HEK293 (cell line): ENCODE data around the gene ACBD3.

Experiments
- BCL11A ChIP-seq: fragments of 450-650 bp; formaldehyde crosslinking; IDR thresholded peaks from 2 replicates; pipeline ENCODE4 v1.5.1; 2016; ENCODE audit warnings: low read depth, missing biosample characterization, missing genetic modification characterization
- BCL11B ChIP-seq: fragments of 450-650 bp; formaldehyde crosslinking; IDR thresholded peaks from 2 replicates; pipeline ENCODE4 v1.5.1; 2016; ENCODE audit warnings: low read depth, missing biosample characterization, missing genetic modification characterization
- GLIS1 ChIP-seq: fragments of 450-650 bp; formaldehyde crosslinking; IDR thresholded peaks from 2 replicates; pipeline ENCODE4 v1.5.1; 2016; ENCODE audit warnings: missing biosample characterization, missing genetic modification characterization
- GLIS2 ChIP-seq: fragments of 450-650 bp; formaldehyde crosslinking; IDR thresholded peaks from 2 replicates; pipeline ENCODE4 v1.5.1; 2016; ENCODE audit warnings: missing biosample characterization, missing genetic modification characterization
- KLF17 ChIP-seq: fragments of 450-650 bp; formaldehyde crosslinking; IDR thresholded peaks from 2 replicates; pipeline ENCODE4 v1.5.1; 2016; ENCODE audit warnings: missing biosample characterization, missing genetic modification characterization
- KLF8 ChIP-seq: fragments of 450-650 bp; formaldehyde crosslinking; IDR thresholded peaks from 2 replicates; pipeline ENCODE4 v1.5.1; 2016; ENCODE audit warnings: missing biosample characterization, missing genetic modification characterization
- KLF9 ChIP-seq: fragments of 450-650 bp; formaldehyde crosslinking; IDR thresholded peaks from 2 replicates; pipeline ENCODE4 v1.5.1; 2016; ENCODE audit warnings: missing biosample characterization, missing genetic modification characterization, low read depth
- MYNN ChIP-seq: fragments of 450-650 bp; formaldehyde crosslinking; IDR thresholded peaks from 2 replicates; pipeline ENCODE4 v1.5.1; 2016; ENCODE audit warnings: missing biosample characterization, missing genetic modification characterization, borderline replicate concordance
- OVOL3 ChIP-seq: fragments of 450-650 bp; formaldehyde crosslinking; IDR thresholded peaks from 2 replicates; pipeline ENCODE4 v1.5.1; 2016; ENCODE audit warnings: missing biosample characterization, missing genetic modification characterization
- PRDM6 ChIP-seq: fragments of 450-650 bp; formaldehyde crosslinking; IDR thresholded peaks from 2 replicates; pipeline ENCODE4 v1.5.1; 2017; ENCODE audit warnings: missing biosample characterization, missing genetic modification characterization
- ZFP37 ChIP-seq: fragments of 450-650 bp; formaldehyde crosslinking; IDR thresholded peaks from 2 replicates; pipeline ENCODE4 v1.5.1; 2016; ENCODE audit warnings: missing biosample characterization, missing genetic modification characterization
- ZIC2 ChIP-seq: fragments of 450-650 bp; formaldehyde crosslinking; IDR thresholded peaks from 2 replicates; pipeline ENCODE4 v1.5.1; 2016; ENCODE audit warnings: missing biosample characterization, missing genetic modification characterization
- ZNF2 ChIP-seq: fragments of 450-650 bp; formaldehyde crosslinking; IDR thresholded peaks from 2 replicates; pipeline ENCODE4 v1.5.1; 2016; ENCODE audit warnings: missing biosample characterization, missing genetic modification characterization
- ZNF37A ChIP-seq: fragments of 450-650 bp; IDR thresholded peaks from 2 replicates; pipeline ENCODE4 v1.5.1; 2018; ENCODE audit warnings: missing biosample characterization, missing genetic modification characterization
- ZNF530 ChIP-seq: fragments of 450-650 bp; formaldehyde crosslinking; IDR thresholded peaks from 2 replicates; pipeline ENCODE4 v1.5.1; 2016; ENCODE audit warnings: low read depth, missing biosample characterization, missing genetic modification characterization
- ZNF558 ChIP-seq: fragments of 450-650 bp; formaldehyde crosslinking; IDR thresholded peaks from 2 replicates; pipeline ENCODE4 v1.5.1; 2016; ENCODE audit warnings: missing biosample characterization, missing genetic modification characterization
- ZNF571 ChIP-seq: fragments of 450-650 bp; formaldehyde crosslinking; IDR thresholded peaks from 2 replicates; pipeline ENCODE4 v1.5.0; 2017; ENCODE audit warnings: missing biosample characterization, missing genetic modification characterization
- ZNF610 ChIP-seq: fragments of 450-650 bp; formaldehyde crosslinking; IDR thresholded peaks from 2 replicates; pipeline ENCODE4 v1.5.1; 2016; ENCODE audit warnings: missing biosample characterization, missing genetic modification characterization, borderline replicate concordance
- ZNF626 ChIP-seq: fragments of 450-650 bp; sonication (Bioruptor Pico); formaldehyde crosslinking; IDR thresholded peaks from 2 replicates; pipeline ENCODE4 v1.5.1; 2018; ENCODE audit warnings: missing biosample characterization, missing genetic modification characterization, inconsistent platforms
- ZNF645 ChIP-seq: fragments of 450-650 bp; formaldehyde crosslinking; IDR thresholded peaks from 2 replicates; pipeline ENCODE4; 2016; ENCODE audit warnings: missing biosample characterization, missing genetic modification characterization
- TF ChIP-seq, protein P1 (sequence below): fragments of 450-650 bp; formaldehyde crosslinking; IDR thresholded peaks from 2 replicates; pipeline ENCODE4 v1.5.1; 2016; ENCODE audit warnings: missing biosample characterization, missing genetic modification characterization
- TF ChIP-seq, protein P2 (sequence below): sonication (generic); formaldehyde crosslinking; IDR thresholded peaks from 2 replicates; pipeline ENCODE4 v1.8.1; 2022; ENCODE audit warnings: mild to moderate bottlenecking, moderate library complexity, missing genetic modification reagents
- TF ChIP-seq, protein P3 (sequence below): fragments of 450-650 bp; formaldehyde crosslinking; conservative IDR thresholded peaks from 2 replicates; pipeline ENCODE4 v1.5.1; 2016; ENCODE audit warnings: low read depth, missing biosample characterization, missing genetic modification characterization
- TF ChIP-seq, protein P4 (sequence below): fragments of 450-650 bp; IDR thresholded peaks from 2 replicates; pipeline ENCODE4 v1.5.1; 2018; ENCODE audit warnings: missing biosample characterization, missing genetic modification characterization
- TF ChIP-seq, protein P5 (sequence below): fragments of 450-650 bp; formaldehyde crosslinking; IDR thresholded peaks from 2 replicates; pipeline ENCODE4 v1.5.1; 2017; ENCODE audit warnings: missing biosample characterization, missing genetic modification characterization

The ACBD3 gene

DNA sequence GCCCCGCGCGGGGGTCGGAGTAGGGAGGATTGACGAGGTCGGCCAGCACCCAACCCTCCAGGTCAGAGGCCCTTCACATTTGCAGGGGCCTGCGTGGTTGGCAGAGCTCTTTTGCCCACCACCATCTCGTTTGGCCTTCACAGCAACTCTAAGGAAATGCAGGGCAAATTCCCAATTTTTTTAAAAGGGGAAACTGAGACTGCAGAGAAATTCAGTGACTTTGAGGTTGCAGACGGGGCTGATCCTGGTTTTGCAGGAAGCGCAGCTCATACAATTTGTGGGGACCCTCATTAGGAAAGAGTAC is 430 bp upstream of the ACBD3 start (continued):
- TF ChIP-seq, protein P1, sequence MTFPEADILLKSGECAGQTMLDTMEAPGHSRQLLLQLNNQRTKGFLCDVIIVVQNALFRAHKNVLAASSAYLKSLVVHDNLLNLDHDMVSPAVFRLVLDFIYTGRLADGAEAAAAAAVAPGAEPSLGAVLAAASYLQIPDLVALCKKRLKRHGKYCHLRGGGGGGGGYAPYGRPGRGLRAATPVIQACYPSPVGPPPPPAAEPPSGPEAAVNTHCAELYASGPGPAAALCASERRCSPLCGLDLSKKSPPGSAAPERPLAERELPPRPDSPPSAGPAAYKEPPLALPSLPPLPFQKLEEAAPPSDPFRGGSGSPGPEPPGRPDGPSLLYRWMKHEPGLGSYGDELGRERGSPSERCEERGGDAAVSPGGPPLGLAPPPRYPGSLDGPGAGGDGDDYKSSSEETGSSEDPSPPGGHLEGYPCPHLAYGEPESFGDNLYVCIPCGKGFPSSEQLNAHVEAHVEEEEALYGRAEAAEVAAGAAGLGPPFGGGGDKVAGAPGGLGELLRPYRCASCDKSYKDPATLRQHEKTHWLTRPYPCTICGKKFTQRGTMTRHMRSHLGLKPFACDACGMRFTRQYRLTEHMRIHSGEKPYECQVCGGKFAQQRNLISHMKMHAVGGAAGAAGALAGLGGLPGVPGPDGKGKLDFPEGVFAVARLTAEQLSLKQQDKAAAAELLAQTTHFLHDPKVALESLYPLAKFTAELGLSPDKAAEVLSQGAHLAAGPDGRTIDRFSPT, result 0 out of 2 replicates have a peak, but pooled peaks have one; percentile 0
- TF ChIP-seq, protein P2, sequence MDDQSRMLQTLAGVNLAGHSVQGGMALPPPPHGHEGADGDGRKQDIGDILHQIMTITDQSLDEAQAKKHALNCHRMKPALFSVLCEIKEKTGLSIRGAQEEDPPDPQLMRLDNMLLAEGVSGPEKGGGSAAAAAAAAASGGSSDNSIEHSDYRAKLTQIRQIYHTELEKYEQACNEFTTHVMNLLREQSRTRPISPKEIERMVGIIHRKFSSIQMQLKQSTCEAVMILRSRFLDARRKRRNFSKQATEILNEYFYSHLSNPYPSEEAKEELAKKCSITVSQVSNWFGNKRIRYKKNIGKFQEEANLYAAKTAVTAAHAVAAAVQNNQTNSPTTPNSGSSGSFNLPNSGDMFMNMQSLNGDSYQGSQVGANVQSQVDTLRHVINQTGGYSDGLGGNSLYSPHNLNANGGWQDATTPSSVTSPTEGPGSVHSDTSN, result no peak
- TF ChIP-seq GLIS2 (tag by site-specific recombination) (no peak), MYNN (tag by site-specific recombination) (no peak), ZFP37 (tag by site-specific recombination) (peak; percentile 10; the same call in 1 of the 2 replicates), ZNF571 (tag by site-specific recombination) (no peak), BCL11A (tag by site-specific recombination) (no peak), ZNF530 (tag by site-specific recombination) (no peak), KLF17 (no peak), BCL11B (tag by site-specific recombination) (no peak; the same call in 1 of the 2 replicates), ZNF645 (tag by site-specific recombination) (no peak), KLF9 (no peak), KLF8 (tag by site-specific recombination) (no peak), ZNF626 (tag by site-specific recombination) (no peak), ZIC2 (tag by site-specific recombination) (no peak), ZNF558 (tag by site-specific recombination) (no peak), GLIS1 (0 out of 2 replicates have a peak, but pooled peaks have one; percentile 42), ZNF610 (tag by site-specific recombination) (peak; percentile 9; the same call in 1 of the 2 replicates), ZNF2 (tag by site-specific recombination) (peak; percentile 19; the same call in 1 of the 2 replicates), PRDM6 (tag by site-specific recombination) (no peak), ZNF37A (tag by site-specific recombination) (no peak), OVOL3 (tag by site-specific recombination) (no peak)
- TF ChIP-seq, protein P3, sequence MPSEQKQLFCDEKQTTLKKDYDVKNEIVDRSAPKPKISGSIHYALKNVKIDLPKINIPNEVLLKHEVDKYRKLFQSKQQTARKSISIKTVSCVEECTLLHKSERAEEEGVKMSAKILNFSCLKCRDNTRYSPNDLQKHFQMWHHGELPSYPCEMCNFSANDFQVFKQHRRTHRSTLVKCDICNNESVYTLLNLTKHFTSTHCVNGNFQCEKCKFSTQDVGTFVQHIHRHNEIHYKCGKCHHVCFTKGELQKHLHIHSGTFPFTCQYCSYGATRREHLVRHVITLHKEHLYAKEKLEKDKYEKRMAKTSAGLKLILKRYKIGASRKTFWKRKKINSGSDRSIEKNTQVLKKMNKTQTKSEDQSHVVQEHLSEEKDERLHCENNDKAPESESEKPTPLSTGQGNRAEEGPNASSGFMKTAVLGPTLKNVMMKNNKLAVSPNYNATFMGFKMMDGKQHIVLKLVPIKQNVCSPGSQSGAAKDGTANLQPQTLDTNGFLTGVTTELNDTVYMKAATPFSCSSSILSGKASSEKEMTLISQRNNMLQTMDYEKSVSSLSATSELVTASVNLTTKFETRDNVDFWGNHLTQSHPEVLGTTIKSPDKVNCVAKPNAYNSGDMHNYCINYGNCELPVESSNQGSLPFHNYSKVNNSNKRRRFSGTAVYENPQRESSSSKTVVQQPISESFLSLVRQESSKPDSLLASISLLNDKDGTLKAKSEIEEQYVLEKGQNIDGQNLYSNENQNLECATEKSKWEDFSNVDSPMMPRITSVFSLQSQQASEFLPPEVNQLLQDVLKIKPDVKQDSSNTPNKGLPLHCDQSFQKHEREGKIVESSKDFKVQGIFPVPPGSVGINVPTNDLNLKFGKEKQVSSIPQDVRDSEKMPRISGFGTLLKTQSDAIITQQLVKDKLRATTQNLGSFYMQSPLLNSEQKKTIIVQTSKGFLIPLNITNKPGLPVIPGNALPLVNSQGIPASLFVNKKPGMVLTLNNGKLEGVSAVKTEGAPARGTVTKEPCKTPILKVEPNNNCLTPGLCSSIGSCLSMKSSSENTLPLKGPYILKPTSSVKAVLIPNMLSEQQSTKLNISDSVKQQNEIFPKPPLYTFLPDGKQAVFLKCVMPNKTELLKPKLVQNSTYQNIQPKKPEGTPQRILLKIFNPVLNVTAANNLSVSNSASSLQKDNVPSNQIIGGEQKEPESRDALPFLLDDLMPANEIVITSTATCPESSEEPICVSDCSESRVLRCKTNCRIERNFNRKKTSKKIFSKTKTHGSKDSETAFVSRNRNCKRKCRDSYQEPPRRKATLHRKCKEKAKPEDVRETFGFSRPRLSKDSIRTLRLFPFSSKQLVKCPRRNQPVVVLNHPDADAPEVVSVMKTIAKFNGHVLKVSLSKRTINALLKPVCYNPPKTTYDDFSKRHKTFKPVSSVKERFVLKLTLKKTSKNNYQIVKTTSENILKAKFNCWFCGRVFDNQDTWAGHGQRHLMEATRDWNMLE (tag by site-specific recombination), result peak; percentile 5; the same call in 1 of the 2 replicates
- TF ChIP-seq, protein P4, sequence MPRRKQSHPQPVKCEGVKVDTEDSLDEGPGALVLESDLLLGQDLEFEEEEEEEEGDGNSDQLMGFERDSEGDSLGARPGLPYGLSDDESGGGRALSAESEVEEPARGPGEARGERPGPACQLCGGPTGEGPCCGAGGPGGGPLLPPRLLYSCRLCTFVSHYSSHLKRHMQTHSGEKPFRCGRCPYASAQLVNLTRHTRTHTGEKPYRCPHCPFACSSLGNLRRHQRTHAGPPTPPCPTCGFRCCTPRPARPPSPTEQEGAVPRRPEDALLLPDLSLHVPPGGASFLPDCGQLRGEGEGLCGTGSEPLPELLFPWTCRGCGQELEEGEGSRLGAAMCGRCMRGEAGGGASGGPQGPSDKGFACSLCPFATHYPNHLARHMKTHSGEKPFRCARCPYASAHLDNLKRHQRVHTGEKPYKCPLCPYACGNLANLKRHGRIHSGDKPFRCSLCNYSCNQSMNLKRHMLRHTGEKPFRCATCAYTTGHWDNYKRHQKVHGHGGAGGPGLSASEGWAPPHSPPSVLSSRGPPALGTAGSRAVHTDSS (tag by site-specific recombination), result no peak
- TF ChIP-seq, protein P5, sequence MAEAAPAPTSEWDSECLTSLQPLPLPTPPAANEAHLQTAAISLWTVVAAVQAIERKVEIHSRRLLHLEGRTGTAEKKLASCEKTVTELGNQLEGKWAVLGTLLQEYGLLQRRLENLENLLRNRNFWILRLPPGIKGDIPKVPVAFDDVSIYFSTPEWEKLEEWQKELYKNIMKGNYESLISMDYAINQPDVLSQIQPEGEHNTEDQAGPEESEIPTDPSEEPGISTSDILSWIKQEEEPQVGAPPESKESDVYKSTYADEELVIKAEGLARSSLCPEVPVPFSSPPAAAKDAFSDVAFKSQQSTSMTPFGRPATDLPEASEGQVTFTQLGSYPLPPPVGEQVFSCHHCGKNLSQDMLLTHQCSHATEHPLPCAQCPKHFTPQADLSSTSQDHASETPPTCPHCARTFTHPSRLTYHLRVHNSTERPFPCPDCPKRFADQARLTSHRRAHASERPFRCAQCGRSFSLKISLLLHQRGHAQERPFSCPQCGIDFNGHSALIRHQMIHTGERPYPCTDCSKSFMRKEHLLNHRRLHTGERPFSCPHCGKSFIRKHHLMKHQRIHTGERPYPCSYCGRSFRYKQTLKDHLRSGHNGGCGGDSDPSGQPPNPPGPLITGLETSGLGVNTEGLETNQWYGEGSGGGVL (tag by site-specific recombination), result no peak; the same call in 1 of the 2 replicates
